ENCODE data around the gene TAF1B. TPM values are rescaled to one million over a fixed set of nuclear protein-coding genes. Genes with fewer than 3 reads are reported as not detected.

Gene TAF1B
- total RNA-seq, 2 experiments from 2014 or later: 18.8 to 19.0 TPM

- Mint-ChIP-seq H3K9me3 (no peaks in the 10 kb centered on the region), H3K27ac (no peak overlapping the region), H3K27me3 (peaks cover 12% of the 10 kb centered on the region), H3K4me3 (no peak overlapping the region), H3K36me3 (no peaks in the 10 kb centered on the region), H3K4me1 (peaks cover 19% of the 10 kb centered on the region)
- ATAC-seq (ENCODE audit: low read depth) (no peak), DNase-seq (no peak)
- POLR2A ChIA-PET: no interaction called here
These were observed 40.7 kb upstream of the TAF1B start for GRCh38 chr2:9802576-9802993.

- Mint-ChIP-seq H3K4me3 (no peak overlapping the region), H3K36me3 (no peaks in the 10 kb centered on the region), H3K9me3 (no peaks in the 10 kb centered on the region), H3K27ac (no peak overlapping the region), H3K4me1 (peaks cover 17% of the 10 kb centered on the region), H3K27me3 (peaks cover 12% of the 10 kb centered on the region)
- ATAC-seq (ENCODE audit: low read depth) (no peak), DNase-seq (no peak)
- POLR2A ChIA-PET: interaction anchor here (0.6 kb wide), 1 partner anchor 415 kb away, joined by 4 read pairs; no protein-coding TSS in a partner anchor
These were observed 40.1 kb upstream of the TAF1B start for GRCh38 chr2:9803023-9803805.

- POLR2A ChIA-PET: no interaction called here
- Mint-ChIP-seq H3K9me3 (no peaks in the 10 kb centered on the region), H3K27me3 (peaks cover 9% of the 10 kb centered on the region), H3K4me1 (no peaks in the 10 kb centered on the region), H3K36me3 (no peaks in the 10 kb centered on the region), H3K27ac (no peak overlapping the region), H3K4me3 (no peak overlapping the region)
- DNase-seq (no peak), ATAC-seq (ENCODE audit: low read depth) (no peak)
These were observed 37.6 kb upstream of the TAF1B start for GRCh38 chr2:9805435-9806297.

- ATAC-seq (ENCODE audit: low read depth) (no peak), DNase-seq (no peak)
- H3K4me3 Mint-ChIP-seq: no peak overlapping the region
- no peak overlapping the region for H3K27ac Mint-ChIP-seq
- POLR2A ChIA-PET: no interaction called here
- no peaks in the 10 kb centered on the region for H3K4me1 Mint-ChIP-seq
- H3K27me3 Mint-ChIP-seq: peaks cover 9% of the 10 kb centered on the region
- no peaks in the 10 kb centered on the region for H3K9me3 Mint-ChIP-seq
- no peaks in the 10 kb centered on the region for H3K36me3 Mint-ChIP-seq
These were observed 37.0 kb upstream of the TAF1B start for GRCh38 chr2:9806298-9806610.

GRCh38 chr2:9806656-9807055, 36.6 kb upstream of the TAF1B start:
- H3K4me3 Mint-ChIP-seq: no peak overlapping the region
- POLR2A ChIA-PET: no interaction called here
- no peaks in the 10 kb centered on the region for H3K4me1 Mint-ChIP-seq
- ATAC-seq (ENCODE audit: low read depth) (no peak), DNase-seq (no peak)
- H3K36me3 Mint-ChIP-seq: no peaks in the 10 kb centered on the region
- H3K27me3 Mint-ChIP-seq: peaks cover 9% of the 10 kb centered on the region
- no peaks in the 10 kb centered on the region for H3K9me3 Mint-ChIP-seq
- no peak overlapping the region for H3K27ac Mint-ChIP-seq

- H3K9me3 Mint-ChIP-seq: no peaks in the 10 kb centered on the region
- no peak overlapping the region for H3K27ac Mint-ChIP-seq
- no peak for DNase-seq
- ATAC-seq (ENCODE audit: low read depth): no peak
- no peaks in the 10 kb centered on the region for H3K4me1 Mint-ChIP-seq
- no peak overlapping the region for H3K4me3 Mint-ChIP-seq
- H3K27me3 Mint-ChIP-seq: peaks cover 9% of the 10 kb centered on the region
- POLR2A ChIA-PET: no interaction called here
- no peaks in the 10 kb centered on the region for H3K36me3 Mint-ChIP-seq
These were observed 36.2 kb upstream of the TAF1B start for GRCh38 chr2:9807056-9807455.

- no peaks in the 10 kb centered on the region for H3K36me3 Mint-ChIP-seq
- H3K27me3 Mint-ChIP-seq: peaks cover 9% of the 10 kb centered on the region
- ATAC-seq (ENCODE audit: low read depth) (no peak), DNase-seq (no peak)
- POLR2A ChIA-PET: no interaction called here
- H3K4me1 Mint-ChIP-seq: no peaks in the 10 kb centered on the region
- H3K9me3 Mint-ChIP-seq: no peaks in the 10 kb centered on the region
- no peak overlapping the region for H3K4me3 Mint-ChIP-seq
- H3K27ac Mint-ChIP-seq: no peak overlapping the region
These were observed 35.5 kb upstream of the TAF1B start for GRCh38 chr2:9807555-9808305.

- POLR2A ChIA-PET: no interaction called here
- H3K27ac Mint-ChIP-seq: no peak overlapping the region
- no peaks in the 10 kb centered on the region for H3K4me1 Mint-ChIP-seq
- H3K9me3 Mint-ChIP-seq: no peaks in the 10 kb centered on the region
- H3K36me3 Mint-ChIP-seq: no peaks in the 10 kb centered on the region
- ATAC-seq (ENCODE audit: low read depth): no peak
- H3K27me3 Mint-ChIP-seq: peaks cover 9% of the 10 kb centered on the region
- DNase-seq: no peak
- H3K4me3 Mint-ChIP-seq: no peak overlapping the region
These were observed 34.8 kb upstream of the TAF1B start for GRCh38 chr2:9808334-9809063.

- no peak for DNase-seq
- ATAC-seq (ENCODE audit: low read depth): no peak
- POLR2A ChIA-PET: no interaction called here
These were observed 34.3 kb upstream of the TAF1B start for GRCh38 chr2:9809064-9809356.

GRCh38 chr2:9809448-9810088, 33.7 kb upstream of the TAF1B start:
- Mint-ChIP-seq H3K27ac (no peak overlapping the region), H3K9me3 (no peaks in the 10 kb centered on the region), H3K27me3 (peaks cover 13% of the 10 kb centered on the region), H3K4me1 (peaks cover 4% of the 10 kb centered on the region), H3K4me3 (no peak overlapping the region), H3K36me3 (no peaks in the 10 kb centered on the region)
- POLR2A ChIA-PET: no interaction called here
- DNase-seq (no peak), ATAC-seq (ENCODE audit: low read depth) (no peak)

More at GRCh38 chr2:9809064-9809356, 34.3 kb upstream of the TAF1B start:
- no peaks in the 10 kb centered on the region for H3K36me3 Mint-ChIP-seq
- no peak overlapping the region for H3K4me3 Mint-ChIP-seq
- H3K4me1 Mint-ChIP-seq: peaks cover 4% of the 10 kb centered on the region
- no peaks in the 10 kb centered on the region for H3K9me3 Mint-ChIP-seq
- H3K27ac Mint-ChIP-seq: no peak overlapping the region
- H3K27me3 Mint-ChIP-seq: peaks cover 13% of the 10 kb centered on the region

- ATAC-seq (ENCODE audit: low read depth) (no peak), DNase-seq (no peak)
- POLR2A ChIA-PET: no interaction called here
- Mint-ChIP-seq H3K4me1 (peaks cover 10% of the 10 kb centered on the region), H3K9me3 (no peaks in the 10 kb centered on the region), H3K4me3 (no peak overlapping the region), H3K27ac (no peak overlapping the region), H3K36me3 (no peaks in the 10 kb centered on the region), H3K27me3 (peaks cover 14% of the 10 kb centered on the region)
These were observed 32.1 kb upstream of the TAF1B start for GRCh38 chr2:9811216-9811615.

GRCh38 chr2:9811679-9812511, 31.4 kb upstream of the TAF1B start:
- Mint-ChIP-seq H3K9me3 (no peaks in the 10 kb centered on the region), H3K27ac (no peak overlapping the region), H3K27me3 (peaks cover 11% of the 10 kb centered on the region), H3K4me1 (peaks cover 11% of the 10 kb centered on the region), H3K36me3 (no peaks in the 10 kb centered on the region), H3K4me3 (no peak overlapping the region)
- DNase-seq: no peak
- POLR2A ChIA-PET: no interaction called here
- no peak for ATAC-seq (ENCODE audit: low read depth)
